ENCODE measurements around the gene TTLL8.

TTLL8 gene

GRCh38 chr22:50022171-50022819 is 35.8 kb downstream of the TTLL8 start:
- Histone ChIP-seq H3K36me3 (ENCODE audit: control insufficient read depth, insufficient read depth, low read length) (no peaks in the 10 kb centered on the region), H3K27me3 (ENCODE audit: control insufficient read depth, insufficient read depth, low read length) (peaks cover 10% of the 10 kb centered on the region; the same call in 1 of the 2 replicates), H3K4me1 (ENCODE audit: control insufficient read depth, insufficient read depth, low read length) (no peaks in the 10 kb centered on the region), H3K27ac (ENCODE audit: low read depth, low read length) (no peak overlapping the region), H3K9ac (ENCODE audit: low read depth, low read length) (no peak overlapping the region), H3K4me3 (ENCODE audit: low read depth, low read length) (no peak overlapping the region), H3K9me3 (ENCODE audit: control insufficient read depth, insufficient read depth, low read length) (no peaks in the 10 kb centered on the region; the same call in 1 of the 2 replicates)

- H3K27ac ChIP-seq (ENCODE audit: low read depth, low read length) = no peak overlapping the region
- peaks cover 18% of the 10 kb centered on the region for H3K27me3 ChIP-seq (ENCODE audit: control insufficient read depth, insufficient read depth, low read length)
- H3K9ac ChIP-seq (ENCODE audit: low read depth, low read length) = no peak overlapping the region
Measured at GRCh38 chr22:50020606-50021005, 37.5 kb downstream of the TTLL8 start.

GRCh38 chr22:50019316-50019715 is 38.8 kb downstream of the TTLL8 start:
- H3K9me3 ChIP-seq (ENCODE audit: control insufficient read depth, insufficient read depth, low read length) = no peaks in the 10 kb centered on the region; the same call in 1 of the 2 replicates
- no peak overlapping the region for H3K9ac ChIP-seq (ENCODE audit: low read depth, low read length)
- H3K4me3 ChIP-seq (ENCODE audit: low read depth, low read length) = no peak overlapping the region
- H3K27ac ChIP-seq (ENCODE audit: low read depth, low read length) = no peak overlapping the region
- H3K4me1 ChIP-seq (ENCODE audit: control insufficient read depth, insufficient read depth, low read length) = no peaks in the 10 kb centered on the region
- no peaks in the 10 kb centered on the region for H3K36me3 ChIP-seq (ENCODE audit: control insufficient read depth, insufficient read depth, low read length)
- H3K27me3 ChIP-seq (ENCODE audit: control insufficient read depth, insufficient read depth, low read length) = peaks cover 28% of the 10 kb centered on the region

More at GRCh38 chr22:50020606-50021005, 37.5 kb downstream of the TTLL8 start:
- Histone ChIP-seq H3K9me3 (ENCODE audit: control insufficient read depth, insufficient read depth, low read length) (no peaks in the 10 kb centered on the region; the same call in 1 of the 2 replicates), H3K36me3 (ENCODE audit: control insufficient read depth, insufficient read depth, low read length) (no peaks in the 10 kb centered on the region), H3K4me3 (ENCODE audit: low read depth, low read length) (no peak overlapping the region), H3K4me1 (ENCODE audit: control insufficient read depth, insufficient read depth, low read length) (no peaks in the 10 kb centered on the region)

GRCh38 chr22:50018608-50019285 is 39.4 kb downstream of the TTLL8 start:
- H3K27ac ChIP-seq (ENCODE audit: low read depth, low read length) = no peak overlapping the region
- H3K9me3 ChIP-seq (ENCODE audit: control insufficient read depth, insufficient read depth, low read length) = no peaks in the 10 kb centered on the region; the same call in 1 of the 2 replicates
- H3K36me3 ChIP-seq (ENCODE audit: control insufficient read depth, insufficient read depth, low read length) = no peaks in the 10 kb centered on the region
- H3K27me3 ChIP-seq (ENCODE audit: control insufficient read depth, insufficient read depth, low read length) = peaks cover 34% of the 10 kb centered on the region
- no peaks in the 10 kb centered on the region for H3K4me1 ChIP-seq (ENCODE audit: control insufficient read depth, insufficient read depth, low read length)
- H3K4me3 ChIP-seq (ENCODE audit: low read depth, low read length) = no peak overlapping the region
- H3K9ac ChIP-seq (ENCODE audit: low read depth, low read length) = no peak overlapping the region

- no peak overlapping the region for H3K27ac ChIP-seq (ENCODE audit: low read depth, low read length)
- H3K36me3 ChIP-seq (ENCODE audit: control insufficient read depth, insufficient read depth, low read length) = no peaks in the 10 kb centered on the region
- no peak overlapping the region for H3K9ac ChIP-seq (ENCODE audit: low read depth, low read length)
- peaks cover 44% of the 10 kb centered on the region for H3K27me3 ChIP-seq (ENCODE audit: control insufficient read depth, insufficient read depth, low read length)
- H3K4me3 ChIP-seq (ENCODE audit: low read depth, low read length) = no peak overlapping the region
- H3K4me1 ChIP-seq (ENCODE audit: control insufficient read depth, insufficient read depth, low read length) = no peaks in the 10 kb centered on the region
- no peaks in the 10 kb centered on the region; the same call in 1 of the 2 replicates for H3K9me3 ChIP-seq (ENCODE audit: control insufficient read depth, insufficient read depth, low read length)
Measured at GRCh38 chr22:50017701-50018224, 40.3 kb downstream of the TTLL8 start.

GRCh38 chr22:50016988-50017700 is 41.0 kb downstream of the TTLL8 start:
- H3K9me3 ChIP-seq (ENCODE audit: control insufficient read depth, insufficient read depth, low read length) = no peaks in the 10 kb centered on the region; the same call in 1 of the 2 replicates
- H3K36me3 ChIP-seq (ENCODE audit: control insufficient read depth, insufficient read depth, low read length) = no peaks in the 10 kb centered on the region
- H3K4me3 ChIP-seq (ENCODE audit: low read depth, low read length) = no peak overlapping the region
- H3K9ac ChIP-seq (ENCODE audit: low read depth, low read length) = no peak overlapping the region
- no peak overlapping the region for H3K27ac ChIP-seq (ENCODE audit: low read depth, low read length)
- no peaks in the 10 kb centered on the region for H3K4me1 ChIP-seq (ENCODE audit: control insufficient read depth, insufficient read depth, low read length)
- H3K27me3 ChIP-seq (ENCODE audit: control insufficient read depth, insufficient read depth, low read length) = peaks cover 50% of the 10 kb centered on the region

GRCh38 chr22:50016308-50016987 is 41.6 kb downstream of the TTLL8 start:
- no peak overlapping the region for H3K9ac ChIP-seq (ENCODE audit: low read depth, low read length)

GRCh38 chr22:50015451-50016307 is 42.4 kb downstream of the TTLL8 start:
- no peak overlapping the region for H3K4me3 ChIP-seq (ENCODE audit: low read depth, low read length)
- no peak overlapping the region for H3K9ac ChIP-seq (ENCODE audit: low read depth, low read length)
- peaks cover 64% of the 10 kb centered on the region for H3K27me3 ChIP-seq (ENCODE audit: control insufficient read depth, insufficient read depth, low read length)
- no peaks in the 10 kb centered on the region for H3K4me1 ChIP-seq (ENCODE audit: control insufficient read depth, insufficient read depth, low read length)
- H3K36me3 ChIP-seq (ENCODE audit: control insufficient read depth, insufficient read depth, low read length) = no peaks in the 10 kb centered on the region
- H3K9me3 ChIP-seq (ENCODE audit: control insufficient read depth, insufficient read depth, low read length) = no peaks in the 10 kb centered on the region
- no peak overlapping the region for H3K27ac ChIP-seq (ENCODE audit: low read depth, low read length)

More at GRCh38 chr22:50016308-50016987, 41.6 kb downstream of the TTLL8 start:
- Histone ChIP-seq H3K36me3 (ENCODE audit: control insufficient read depth, insufficient read depth, low read length) (no peaks in the 10 kb centered on the region), H3K27me3 (ENCODE audit: control insufficient read depth, insufficient read depth, low read length) (peaks cover 57% of the 10 kb centered on the region), H3K27ac (ENCODE audit: low read depth, low read length) (no peak overlapping the region), H3K4me1 (ENCODE audit: control insufficient read depth, insufficient read depth, low read length) (no peaks in the 10 kb centered on the region), H3K9me3 (ENCODE audit: control insufficient read depth, insufficient read depth, low read length) (no peaks in the 10 kb centered on the region; the same call in 1 of the 2 replicates), H3K4me3 (ENCODE audit: low read depth, low read length) (no peak overlapping the region)

GRCh38 chr22:50014655-50015401 is 43.3 kb downstream of the TTLL8 start:
- Histone ChIP-seq H3K27me3 (ENCODE audit: control insufficient read depth, insufficient read depth, low read length) (peaks cover 71% of the 10 kb centered on the region), H3K36me3 (ENCODE audit: control insufficient read depth, insufficient read depth, low read length) (no peaks in the 10 kb centered on the region), H3K4me3 (ENCODE audit: low read depth, low read length) (peak overlapping the region; percentile 52), H3K9me3 (ENCODE audit: control insufficient read depth, insufficient read depth, low read length) (no peaks in the 10 kb centered on the region), H3K4me1 (ENCODE audit: control insufficient read depth, insufficient read depth, low read length) (no peaks in the 10 kb centered on the region), H3K27ac (ENCODE audit: low read depth, low read length) (no peak overlapping the region), H3K9ac (ENCODE audit: low read depth, low read length) (no peak overlapping the region)
